AG09319 (cell line): ENCODE measurements around the gene CDC14A.

Source experiments
- DNase-seq: peaks from one replicate; pipeline ENCODE4 v3.0.0-alpha.2; 2010; ENCODE audit warnings: low read depth; ENCODE audit errors: extremely low read depth
- TF ChIP-seq, protein P1 (sequence below): IDR thresholded peaks from 2 replicates; pipeline ENCODE4 v1.5.1; 2011; ENCODE audit warnings: low read depth, mild to moderate bottlenecking, inconsistent platforms, low read length, moderate library complexity

CDC14A gene

DNA sequence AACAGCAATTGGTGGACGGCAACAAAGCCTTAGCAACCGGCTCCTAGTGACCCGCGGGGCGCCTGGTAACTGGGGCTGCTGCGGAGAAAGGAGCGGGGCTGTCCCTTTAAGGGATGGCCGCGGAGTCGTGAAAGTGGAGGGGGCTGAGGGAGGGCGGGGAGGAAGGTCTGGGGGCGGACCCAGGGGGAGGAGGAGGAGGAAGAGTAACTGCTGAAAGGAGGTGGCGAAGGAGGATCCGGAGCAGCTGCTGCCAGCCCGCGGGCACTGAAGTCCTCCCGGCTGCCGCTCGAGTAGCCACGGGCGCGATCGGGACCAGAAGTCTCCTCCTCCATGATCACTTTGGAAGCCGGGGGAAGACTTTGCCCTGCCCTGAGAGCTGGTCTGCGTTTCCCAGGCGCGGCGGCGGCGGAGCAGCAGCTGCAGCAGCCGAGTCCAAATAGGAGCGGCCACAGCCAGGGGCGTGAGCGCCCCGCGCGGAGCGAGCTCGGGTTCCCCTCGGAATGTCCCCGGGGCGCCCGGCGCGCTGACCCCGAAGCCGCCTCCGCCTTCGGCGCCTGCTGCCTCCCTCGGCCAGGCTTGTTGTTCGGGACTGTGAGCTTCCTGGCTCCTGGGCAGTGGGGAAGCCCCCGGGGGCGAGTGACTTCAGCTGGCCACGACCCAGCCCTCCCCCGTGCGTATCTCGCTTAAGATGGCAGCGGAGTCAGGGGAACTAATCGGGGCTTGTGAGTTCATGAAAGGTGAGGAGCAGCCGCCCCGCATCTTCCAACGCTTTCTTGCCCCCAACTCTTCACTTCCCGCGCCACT lies at the start of gene CDC14A:
TSS of gene CDC14A (plus strand) at position 240 of the 804 bp plus-strand sequence. CDS start at position 689, 449 bp downstream.
- TF ChIP-seq, protein P1, sequence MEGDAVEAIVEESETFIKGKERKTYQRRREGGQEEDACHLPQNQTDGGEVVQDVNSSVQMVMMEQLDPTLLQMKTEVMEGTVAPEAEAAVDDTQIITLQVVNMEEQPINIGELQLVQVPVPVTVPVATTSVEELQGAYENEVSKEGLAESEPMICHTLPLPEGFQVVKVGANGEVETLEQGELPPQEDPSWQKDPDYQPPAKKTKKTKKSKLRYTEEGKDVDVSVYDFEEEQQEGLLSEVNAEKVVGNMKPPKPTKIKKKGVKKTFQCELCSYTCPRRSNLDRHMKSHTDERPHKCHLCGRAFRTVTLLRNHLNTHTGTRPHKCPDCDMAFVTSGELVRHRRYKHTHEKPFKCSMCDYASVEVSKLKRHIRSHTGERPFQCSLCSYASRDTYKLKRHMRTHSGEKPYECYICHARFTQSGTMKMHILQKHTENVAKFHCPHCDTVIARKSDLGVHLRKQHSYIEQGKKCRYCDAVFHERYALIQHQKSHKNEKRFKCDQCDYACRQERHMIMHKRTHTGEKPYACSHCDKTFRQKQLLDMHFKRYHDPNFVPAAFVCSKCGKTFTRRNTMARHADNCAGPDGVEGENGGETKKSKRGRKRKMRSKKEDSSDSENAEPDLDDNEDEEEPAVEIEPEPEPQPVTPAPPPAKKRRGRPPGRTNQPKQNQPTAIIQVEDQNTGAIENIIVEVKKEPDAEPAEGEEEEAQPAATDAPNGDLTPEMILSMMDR, result no peak
- DNase-seq, result peak; percentile 87

GRCh38 chr1:100302739-100303138 lies 49.6 kb upstream of the CDC14A start:
- DNase-seq, result no peak
- TF ChIP-seq, protein P1, result no peak

- TF ChIP-seq, protein P1, result no peak
- no peak for DNase-seq
Observed at GRCh38 chr1:100304227-100304626, 48.1 kb upstream of the CDC14A start.

DNA sequence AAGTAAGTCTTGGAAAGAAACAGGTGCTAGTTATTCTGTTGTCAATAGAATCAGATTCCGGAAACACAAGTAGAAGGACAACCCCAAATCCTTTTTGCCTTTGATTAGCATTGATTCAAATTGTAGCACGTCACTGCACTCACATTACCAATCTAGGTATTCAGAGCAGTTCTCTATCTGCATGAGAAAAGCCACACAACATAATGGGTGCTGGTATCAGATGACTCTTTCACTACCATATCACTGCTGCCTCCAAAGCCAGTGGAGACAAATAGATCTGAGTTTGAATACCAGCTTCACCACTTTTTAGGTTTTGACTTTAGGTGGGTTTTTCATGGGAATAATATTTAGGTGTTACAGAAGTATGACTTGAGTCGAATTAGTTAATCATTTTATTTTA lies 47.4 kb upstream of the CDC14A start:
- no peak for DNase-seq
- TF ChIP-seq, protein P1, result no peak

GRCh38 chr1:100305954-100306353 lies 46.4 kb upstream of the CDC14A start:
- no peak for DNase-seq
- TF ChIP-seq, protein P1, result no peak

DNA sequence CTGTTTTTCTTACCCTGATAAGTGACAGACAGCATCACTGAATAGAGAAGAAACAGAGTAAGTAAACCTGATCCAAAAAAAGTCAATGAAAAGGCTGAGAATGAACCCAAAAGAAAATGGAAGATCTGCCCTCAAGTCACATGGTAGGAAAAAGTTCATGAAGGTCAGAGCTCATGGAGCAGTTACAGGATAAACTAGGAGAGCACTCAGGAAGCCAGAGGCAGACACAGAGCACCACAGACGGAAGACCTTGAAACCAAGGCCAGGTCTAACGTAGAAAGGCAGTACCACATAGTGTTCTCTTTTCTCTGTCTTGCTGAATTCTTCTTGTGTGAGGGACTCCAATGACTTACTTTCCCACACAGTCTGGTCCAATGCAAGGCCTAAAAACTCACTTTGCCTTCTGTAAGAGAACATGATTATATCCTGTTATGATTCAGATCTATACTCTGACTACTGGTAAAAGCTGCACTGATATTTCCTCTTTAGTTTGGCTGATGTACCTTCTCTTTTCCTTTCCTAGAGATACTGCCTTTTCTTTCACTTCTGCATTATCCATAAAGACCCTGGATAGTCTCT lies 45.5 kb upstream of the CDC14A start:
- no peak for DNase-seq
- TF ChIP-seq, protein P1, result no peak

DNA sequence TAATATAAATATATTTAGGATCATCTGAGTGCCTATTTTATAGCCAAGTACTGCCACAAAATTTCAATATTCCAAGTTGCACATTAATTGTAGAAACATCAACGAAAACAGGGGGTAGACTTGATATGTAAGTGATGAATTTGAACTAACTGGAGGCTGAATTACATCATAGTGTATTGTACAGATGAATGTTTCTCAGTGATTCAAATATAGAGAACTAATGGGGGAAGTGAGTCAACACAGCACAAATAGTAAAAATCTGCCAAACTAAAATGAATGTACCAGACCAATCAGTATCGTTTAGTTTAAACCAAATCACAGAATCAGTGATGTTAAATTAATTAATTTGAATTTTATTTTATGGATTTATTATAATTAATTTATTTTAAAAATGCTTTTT lies 43.5 kb upstream of the CDC14A start:
- no peak for DNase-seq
- TF ChIP-seq, protein P1, result no peak
